GM12878 (cell line): ENCODE measurements around the gene TRAF5. TPM values are rescaled to one million over a fixed set of nuclear protein-coding genes. Genes with fewer than 3 reads are reported as not detected.

ENCODE experiments used
- ATAC-seq: fragments of 200-7000 bp; cut with Tn5 transposase; 3 replicates; pipeline ENCODE4 v1.9.1; 2020; ENCODE audit warnings: mild to moderate bottlenecking, moderate library complexity
- BruUV-seq: library from RNA; stranded (reverse); fragments of 400-500 nt; replicated peaks from 2 replicates; lab custom pipeline; 2021; lab: Mats Ljungman, UMichigan
- CTCF ChIA-PET: fragments of 300-600 bp; sonication (Branson Sonifier 250); formaldehyde crosslinking; extraction: SDS; loops from one replicate; lab custom pipeline; 2021; ENCODE audit warnings: inconsistent platforms; lab: Yijun Ruan, JAX
- POLR2A ChIA-PET: fragments of 350-600 bp; formaldehyde crosslinking; extraction: SDS; loops from one replicate; lab custom pipeline; 2021; ENCODE audit warnings: inconsistent platforms; lab: Charles Lee
- RAD21 ChIA-PET: fragments of 300-600 bp; sonication (Branson Sonifier 250); formaldehyde crosslinking; loops from one replicate; lab custom pipeline; 2023; ENCODE audit warnings: antibody characterized with exemption; ENCODE audit not compliant: unreplicated experiment; lab: Charles Lee
- SMC1A ChIA-PET: fragments of 300-600 bp; sonication (Branson Sonifier 250); formaldehyde crosslinking; loops from one replicate; lab custom pipeline; 2023; ENCODE audit not compliant: unreplicated experiment, uncharacterized antibody; lab: Charles Lee
- DNase-seq: peaks from one replicate; pipeline ENCODE4 v3.0.0-alpha.2; 2011; ENCODE audit warnings: low read depth, low spot score
- FAIRE-seq: peaks from 3 replicates; lab custom pipeline; 2011; peaks lifted over from hg19 to GRCh38; lab: Jason Lieb, UNC
- H2AFZ ChIP-seq: 2 replicates; pipeline ENCODE4 v1.6.0; 2011; ENCODE audit warnings: low read depth, low read length, control low read depth; ENCODE audit not compliant: control insufficient read depth
- H3K27ac ChIP-seq: 2 replicates; pipeline ENCODE4 v1.5.1; 2011; ENCODE audit warnings: control low read depth; ENCODE audit not compliant: control insufficient read depth, insufficient read depth
- H3K27me3 ChIP-seq, 2 experiments: replicated peaks in 1 of 2; 2 replicates each; pipeline versions ENCODE4 v1.6.0 to v1.6.1; 2011; ENCODE audit warnings: low read length in 1 of 2; ENCODE audit not compliant: control insufficient read depth in 2 of 2, insufficient read depth in 2 of 2
- H3K36me3 ChIP-seq, 2 experiments: 2 replicates each; pipeline ENCODE4 v1.5.1; 2011; ENCODE audit warnings: low read length in 1 of 2; ENCODE audit not compliant: control insufficient read depth in 2 of 2, insufficient read depth in 2 of 2
- H3K4me1 ChIP-seq: 2 replicates; pipeline ENCODE4 v1.6.1; 2011; ENCODE audit warnings: mild to moderate bottlenecking, low read length, moderate library complexity, mixed read lengths; ENCODE audit not compliant: control insufficient read depth, insufficient read depth
- H3K4me2 ChIP-seq: 2 replicates; pipeline ENCODE4 v1.6.0; 2011; ENCODE audit warnings: control low read depth; ENCODE audit not compliant: control insufficient read depth, insufficient read depth
- H3K4me3 ChIP-seq: fragments of 200-600 bp; sonication (generic); 2 replicates; pipeline ENCODE4 v1.5.1; 2016
- H3K79me2 ChIP-seq: 2 replicates; pipeline ENCODE4 v1.6.0; 2011; ENCODE audit warnings: low read length; ENCODE audit not compliant: control insufficient read depth, insufficient read depth
- H3K9ac ChIP-seq: 2 replicates; pipeline ENCODE4 v1.8.0; 2011; ENCODE audit warnings: low read length, control low read depth, mixed read lengths; ENCODE audit not compliant: control insufficient read depth, insufficient read depth
- H3K9me3 ChIP-seq: replicated peaks from 3 replicates; pipeline ENCODE4 v1.5.1; 2011; ENCODE audit warnings: mild to moderate bottlenecking, low read length; ENCODE audit not compliant: control insufficient read depth, insufficient read depth
- H4K20me1 ChIP-seq: 2 replicates; pipeline ENCODE4 v1.6.0; 2011; ENCODE audit not compliant: control insufficient read depth, insufficient read depth
- EED ChIP-seq: sonication (generic); IDR thresholded peaks from 2 replicates; pipeline ENCODE4 v1.6.1; 2016; ENCODE audit warnings: antibody characterized with exemption, low read depth
- ETV6 ChIP-seq, 2 experiments: fragments of 450-650 bp in 1 of 2; IDR thresholded peaks in 1 of 2; conservative IDR thresholded peaks in 1 of 2; 2 replicates each; pipeline ENCODE4 v1.6.1; 2014; ENCODE audit warnings: antibody characterized with exemption in 1 of 2, borderline replicate concordance in 1 of 2, low read depth in 1 of 2, mild to moderate bottlenecking in 1 of 2, moderate library complexity in 1 of 2
- IKZF1 ChIP-seq: fragments of 450-650 bp; conservative IDR thresholded peaks from 2 replicates; pipeline ENCODE4 v1.6.1; 2017; ENCODE audit warnings: antibody characterized with exemption, mild to moderate bottlenecking
- JUNB ChIP-seq: IDR thresholded peaks from 2 replicates; pipeline ENCODE4 v1.6.1; 2016; ENCODE audit warnings: antibody characterized with exemption, mild to moderate bottlenecking
- KLF5 ChIP-seq: fragments of 450-650 bp; IDR thresholded peaks from 2 replicates; pipeline ENCODE4 v1.6.1; 2014; ENCODE audit warnings: mild to moderate bottlenecking; ENCODE audit not compliant: partially characterized antibody
- NR2F1 ChIP-seq: fragments of 450-650 bp; conservative IDR thresholded peaks from 2 replicates; pipeline ENCODE4 v1.6.1; 2017; ENCODE audit warnings: mild to moderate bottlenecking
- PAX8 ChIP-seq: fragments of 450-650 bp; IDR thresholded peaks from 2 replicates; pipeline ENCODE4 v1.6.1; 2017; ENCODE audit warnings: mild to moderate bottlenecking, moderate library complexity
- RUNX3 ChIP-seq: IDR thresholded peaks from 2 replicates; pipeline ENCODE4 v1.6.1; 2012; ENCODE audit warnings: low read length, inconsistent platforms
- SPI1 ChIP-seq: IDR thresholded peaks from 2 replicates; pipeline ENCODE4 v1.6.1; 2011; ENCODE audit warnings: low read depth, mild to moderate bottlenecking, low read length, moderate library complexity, borderline replicate concordance; ENCODE audit not compliant: insufficient read depth
- SRF ChIP-seq, 2 experiments: IDR thresholded peaks; 2 replicates each; pipeline ENCODE4 v1.6.1; 2011; ENCODE audit warnings: low read depth in 2 of 2, low read length in 2 of 2, mild to moderate bottlenecking in 1 of 2, moderate library complexity in 1 of 2
- TCF12 ChIP-seq: IDR thresholded peaks from 2 replicates; pipeline ENCODE4 v1.6.1; 2011; ENCODE audit warnings: low read depth, mild to moderate bottlenecking, low read length
- WRNIP1 ChIP-seq: IDR thresholded peaks from 2 replicates; pipeline ENCODE4 v1.6.1; 2011; ENCODE audit warnings: low read depth, low read length, improper control_type of control experiment, borderline replicate concordance
- YBX1 ChIP-seq: fragments of 450-650 bp; IDR thresholded peaks from 2 replicates; pipeline ENCODE4 v1.6.1; 2016; ENCODE audit warnings: antibody characterized with exemption
- ZNF384 ChIP-seq: IDR thresholded peaks from 2 replicates; pipeline ENCODE4 v1.6.1; 2012; ENCODE audit warnings: low read depth, mild to moderate bottlenecking, low read length, improper control_type of control experiment, borderline replicate concordance
- WGBS: methylation state at CpG from one replicate; pipeline ENCODE4 v1.1.6; 2016; ENCODE audit warnings: low lambda C conversion rate; ENCODE audit not compliant: insufficient replicate concordance, insufficient coverage; ENCODE audit errors: missing lambda C conversion rate; 5-methylcytosine and 5-hydroxymethylcytosine counted together
- in situ Hi-C: fragments of 300-500 bp; cut with MboI; formaldehyde crosslinking; loops from 9 replicates; pipeline ENCODE4 v1.14.3; 2018; ENCODE audit warnings: mixed read lengths
- intact Hi-C: fragments of 100-400 bp; cut with micrococcal nuclease; formaldehyde crosslinking; loops from one replicate; pipeline ENCODE4 v1.14.2; 2022; ENCODE audit not compliant: unreplicated experiment
- polyA plus RNA-seq, 11 experiments: library from polyadenylated mRNA; depleted of rRNA in 4 of 11; unstranded in 6 of 11; stranded (reverse) in 5 of 11; fragments of >200 nt; fragmentation: Nextera tagmentation in 4 of 11; fragmentation: Illumina TruSeq in 1 of 11; extraction: Ambion mirVana in 4 of 11; extraction: Trizol in 1 of 11; gene quantifications; 1 replicate in 1 of 11; 2 replicates in 10 of 11; pipeline versions ENCODE4 v1.2.1 to v1.2.3, GENCODE V29; 2011 to 2016; ENCODE audit warnings: inconsistent platforms in 2 of 11, missing spikeins in 2 of 11, low read depth in 1 of 11
- total RNA-seq, 4 experiments: library from RNA; depleted of rRNA in 3 of 4; stranded (reverse); fragments of >200 nt in 3 of 4; fragmentation: Illumina TruSeq in 1 of 4; extraction: Trizol in 1 of 4; gene quantifications; 2 replicates each; pipeline versions ENCODE4 v1.2.1 to v1.2.3, GENCODE V29; 2013 to 2021
- TF ChIP-seq, protein P1 (sequence below): fragments of 450-650 bp; IDR thresholded peaks from 2 replicates; pipeline ENCODE4 v1.6.1; 2017; ENCODE audit warnings: mild to moderate bottlenecking, moderate library complexity
- TF ChIP-seq, protein P2 (sequence below): IDR thresholded peaks from 2 replicates; pipeline ENCODE4 v1.6.1; 2012; ENCODE audit warnings: mild to moderate bottlenecking, low read depth, low read length

The TRAF5 gene
- total and polyA plus RNA-seq, 10 of the 15 experiments (the other 5 are each of a cell fraction or from before 2014, with no cell fraction given): 10.6 to 36.5 (median 26.3) TPM

DNA sequence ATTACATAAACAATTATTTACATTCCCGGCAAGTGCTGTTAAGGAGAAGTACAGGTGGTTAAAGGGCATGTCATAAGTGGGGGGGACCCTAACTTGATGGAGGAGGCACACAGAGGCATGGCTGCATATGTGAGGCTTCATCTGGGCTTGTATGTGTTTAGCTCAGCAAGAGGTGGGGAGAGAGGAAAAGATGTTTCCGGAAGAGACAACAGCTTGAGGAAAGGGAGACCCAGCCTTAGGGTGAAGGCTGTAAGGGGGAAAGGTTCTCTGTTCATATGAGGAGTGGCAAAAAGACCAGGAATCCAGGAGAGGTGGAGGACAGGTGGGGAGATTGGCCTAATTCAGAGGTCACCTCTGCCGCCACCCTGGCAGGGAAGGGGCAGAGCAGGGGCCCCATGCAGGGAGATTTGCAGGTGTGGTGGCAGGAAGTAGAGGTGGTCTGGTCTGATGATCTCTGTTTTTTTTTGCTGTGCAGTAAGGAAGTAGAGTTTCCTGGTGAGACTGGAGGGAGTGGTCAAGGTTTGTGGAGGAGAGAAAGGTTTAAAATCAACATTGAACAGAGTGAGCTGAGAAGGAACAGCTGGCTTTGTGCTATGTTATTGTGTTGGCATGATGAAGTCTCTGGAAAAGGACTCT, 9.0 kb downstream of the TRAF5 start:
- ChIA-PET CTCF (interaction anchor here (1.2 to 5.1 kb wide), 8 partner anchors 7 to 178 kb away, joined by 3 to 27 read pairs (median 8); partner anchors contain the start of gene TRAF5), SMC1A (interaction anchor here (0.6 to 4.6 kb wide), 7 partner anchors 8 to 144 kb away, joined by 3 to 21 read pairs (median 4); no protein-coding TSS in a partner anchor), RAD21 (interaction anchor here (0.7 to 1.7 kb wide), 2 partner anchors 9 to 12 kb away, joined by 3 to 6 read pairs; partner anchors contain the start of gene TRAF5), POLR2A (interaction anchor here (0.5 to 1.4 kb wide), 4 partner anchors 15 to 72 kb away, joined by 3 to 4 read pairs (median 3); no protein-coding TSS in a partner anchor)
- Histone ChIP-seq H3K9me3 (no peaks in the 10 kb centered on the region), H3K79me2 (peaks cover 80% of the 10 kb centered on the region), H3K36me3 (no peaks in the 10 kb centered on the region; a peak in 1 of 4 replicates), H3K4me3 (peak overlapping the region; percentile 59; the same call in 1 of the 2 replicates), H3K27me3 (no peaks in the 10 kb centered on the region), H4K20me1 (no peaks in the 10 kb centered on the region), H3K27ac (peak overlapping the region; percentile 64), H3K9ac (peak overlapping the region; percentile 29), H2AFZ (0 out of 2 replicates have a peak overlapping the region, but pooled peaks have one; percentile 16), H3K4me1 (peaks cover 40% of the 10 kb centered on the region), H3K4me2 (peak overlapping the region; percentile 80)
- ATAC-seq (peak; percentile 85), DNase-seq (no peak), FAIRE-seq (peak; percentile 72)
- BruUV-seq: TSS peak; percentile 22
- intact Hi-C loops: no loop called here
- 12% methylated on average over 3 of the region's 3 CpGs for WGBS
- in situ Hi-C loops: no loop called here
- TF ChIP-seq SPI1: peak; percentile 22; the same call in 1 of the 2 replicates
- TF ChIP-seq RUNX3: peak; percentile 55
- TF ChIP-seq, protein P1, sequence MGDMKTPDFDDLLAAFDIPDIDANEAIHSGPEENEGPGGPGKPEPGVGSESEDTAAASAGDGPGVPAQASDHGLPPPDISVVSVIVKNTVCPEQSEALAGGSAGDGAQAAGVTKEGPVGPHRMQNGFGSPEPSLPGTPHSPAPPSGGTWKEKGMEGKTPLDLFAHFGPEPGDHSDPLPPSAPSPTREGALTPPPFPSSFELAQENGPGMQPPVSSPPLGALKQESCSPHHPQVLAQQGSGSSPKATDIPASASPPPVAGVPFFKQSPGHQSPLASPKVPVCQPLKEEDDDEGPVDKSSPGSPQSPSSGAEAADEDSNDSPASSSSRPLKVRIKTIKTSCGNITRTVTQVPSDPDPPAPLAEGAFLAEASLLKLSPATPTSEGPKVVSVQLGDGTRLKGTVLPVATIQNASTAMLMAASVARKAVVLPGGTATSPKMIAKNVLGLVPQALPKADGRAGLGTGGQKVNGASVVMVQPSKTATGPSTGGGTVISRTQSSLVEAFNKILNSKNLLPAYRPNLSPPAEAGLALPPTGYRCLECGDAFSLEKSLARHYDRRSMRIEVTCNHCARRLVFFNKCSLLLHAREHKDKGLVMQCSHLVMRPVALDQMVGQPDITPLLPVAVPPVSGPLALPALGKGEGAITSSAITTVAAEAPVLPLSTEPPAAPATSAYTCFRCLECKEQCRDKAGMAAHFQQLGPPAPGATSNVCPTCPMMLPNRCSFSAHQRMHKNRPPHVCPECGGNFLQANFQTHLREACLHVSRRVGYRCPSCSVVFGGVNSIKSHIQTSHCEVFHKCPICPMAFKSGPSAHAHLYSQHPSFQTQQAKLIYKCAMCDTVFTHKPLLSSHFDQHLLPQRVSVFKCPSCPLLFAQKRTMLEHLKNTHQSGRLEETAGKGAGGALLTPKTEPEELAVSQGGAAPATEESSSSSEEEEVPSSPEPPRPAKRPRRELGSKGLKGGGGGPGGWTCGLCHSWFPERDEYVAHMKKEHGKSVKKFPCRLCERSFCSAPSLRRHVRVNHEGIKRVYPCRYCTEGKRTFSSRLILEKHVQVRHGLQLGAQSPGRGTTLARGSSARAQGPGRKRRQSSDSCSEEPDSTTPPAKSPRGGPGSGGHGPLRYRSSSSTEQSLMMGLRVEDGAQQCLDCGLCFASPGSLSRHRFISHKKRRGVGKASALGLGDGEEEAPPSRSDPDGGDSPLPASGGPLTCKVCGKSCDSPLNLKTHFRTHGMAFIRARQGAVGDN: no peak
- no peak for TF ChIP-seq JUNB
- TF ChIP-seq PAX8: no peak
- TF ChIP-seq YBX1: no peak
- peak; percentile 55; the same call in 1 of the 2 replicates for TF ChIP-seq EED
- TF ChIP-seq WRNIP1: no peak
- no peak for TF ChIP-seq NR2F1
- peak; percentile 64; the same call in 1 of the 2 replicates for TF ChIP-seq ZNF384
- peak; percentile 61; the same call in 1 of the 2 replicates for TF ChIP-seq TCF12
- no peak for TF ChIP-seq KLF5
- TF ChIP-seq, protein P2, sequence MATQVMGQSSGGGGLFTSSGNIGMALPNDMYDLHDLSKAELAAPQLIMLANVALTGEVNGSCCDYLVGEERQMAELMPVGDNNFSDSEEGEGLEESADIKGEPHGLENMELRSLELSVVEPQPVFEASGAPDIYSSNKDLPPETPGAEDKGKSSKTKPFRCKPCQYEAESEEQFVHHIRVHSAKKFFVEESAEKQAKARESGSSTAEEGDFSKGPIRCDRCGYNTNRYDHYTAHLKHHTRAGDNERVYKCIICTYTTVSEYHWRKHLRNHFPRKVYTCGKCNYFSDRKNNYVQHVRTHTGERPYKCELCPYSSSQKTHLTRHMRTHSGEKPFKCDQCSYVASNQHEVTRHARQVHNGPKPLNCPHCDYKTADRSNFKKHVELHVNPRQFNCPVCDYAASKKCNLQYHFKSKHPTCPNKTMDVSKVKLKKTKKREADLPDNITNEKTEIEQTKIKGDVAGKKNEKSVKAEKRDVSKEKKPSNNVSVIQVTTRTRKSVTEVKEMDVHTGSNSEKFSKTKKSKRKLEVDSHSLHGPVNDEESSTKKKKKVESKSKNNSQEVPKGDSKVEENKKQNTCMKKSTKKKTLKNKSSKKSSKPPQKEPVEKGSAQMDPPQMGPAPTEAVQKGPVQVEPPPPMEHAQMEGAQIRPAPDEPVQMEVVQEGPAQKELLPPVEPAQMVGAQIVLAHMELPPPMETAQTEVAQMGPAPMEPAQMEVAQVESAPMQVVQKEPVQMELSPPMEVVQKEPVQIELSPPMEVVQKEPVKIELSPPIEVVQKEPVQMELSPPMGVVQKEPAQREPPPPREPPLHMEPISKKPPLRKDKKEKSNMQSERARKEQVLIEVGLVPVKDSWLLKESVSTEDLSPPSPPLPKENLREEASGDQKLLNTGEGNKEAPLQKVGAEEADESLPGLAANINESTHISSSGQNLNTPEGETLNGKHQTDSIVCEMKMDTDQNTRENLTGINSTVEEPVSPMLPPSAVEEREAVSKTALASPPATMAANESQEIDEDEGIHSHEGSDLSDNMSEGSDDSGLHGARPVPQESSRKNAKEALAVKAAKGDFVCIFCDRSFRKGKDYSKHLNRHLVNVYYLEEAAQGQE: no peak
- TF ChIP-seq IKZF1: 0 out of 2 replicates have a peak, but pooled peaks have one; percentile 12
- peak in 1 of 2 experiments; percentile 83; a peak in 1 of 4 replicates for TF ChIP-seq ETV6 (conservative IDR thresholded peaks at IDR 0.05 in 1 of 2, IDR thresholded peaks at IDR 0.05 in 1 of 2; ENCODE audit: borderline replicate concordance in 1 of 2, low read depth in 1 of 2)
- no peak for TF ChIP-seq SRF (IDR thresholded peaks at IDR 0.05; ENCODE audit: low read depth in 2 of 2, low read length in 2 of 2)
